Measurements from ENCODE around the gene SCMH1.

GRCh38 chr1:41110286-41110685 is 131.8 kb downstream of the SCMH1 start:
- TF ChIP-seq TAF1 (IDR thresholded peaks at IDR 0.05; ENCODE audit: low read depth) (no peak), EP300 (IDR thresholded peaks at IDR 0.05; ENCODE audit: borderline replicate concordance) (no peak), EGR1 (IDR thresholded peaks at IDR 0.05) (no peak), NFIC (IDR thresholded peaks at IDR 0.05) (no peak), RAD21 (IDR thresholded peaks at IDR 0.05; ENCODE audit: low read depth) (no peak), MAX (IDR thresholded peaks at IDR 0.05) (no peak), REST (IDR thresholded peaks at IDR 0.05; ENCODE audit: low read depth) (no peak), CEBPB (IDR thresholded peaks at IDR 0.05) (no peak), FOXM1 (IDR thresholded peaks at IDR 0.05; ENCODE audit: borderline replicate concordance, low read depth) (no peak), USF1 (IDR thresholded peaks at IDR 0.05) (no peak), TCF12 (IDR thresholded peaks at IDR 0.05; ENCODE audit: low read depth) (no peak)
